Cardiac muscle cell (in vitro differentiated cells and primary cell): ENCODE measurements around the gene CFAP65. TPM values are rescaled to one million over a fixed set of nuclear protein-coding genes. Genes with fewer than 3 reads are reported as not detected.

ENCODE experiments used
- DNase-seq, 2 donors: peaks; one replicate each; pipeline versions ENCODE4 v3.0.0 to v3.0.0-alpha.2; 2010 to 2017; ENCODE audit warnings: low read depth in 1 of 2, low spot score in 1 of 2
- H3K27ac ChIP-seq: fragments of 200-600 bp; sonication (generic); 2 replicates; pipeline ENCODE4 v1.5.1; 2016
- H3K27me3 ChIP-seq: fragments of 200-600 bp; sonication (generic); 2 replicates; pipeline ENCODE4 v1.6.0; 2016; ENCODE audit warnings: control low read depth
- H3K36me3 ChIP-seq: fragments of 200-600 bp; sonication (generic); 2 replicates; pipeline ENCODE4 v1.5.1; 2016; ENCODE audit warnings: control low read depth
- H3K4me1 ChIP-seq: fragments of 200-600 bp; sonication (generic); 2 replicates; pipeline ENCODE4 v1.8.1; 2017; ENCODE audit warnings: low read depth, mild to moderate bottlenecking, mixed run types
- H3K4me3 ChIP-seq: fragments of 200-600 bp; sonication (generic); 2 replicates; pipeline ENCODE4 v1.5.1; 2016; ENCODE audit warnings: mild to moderate bottlenecking
- H3K9me3 ChIP-seq: fragments of 200-600 bp; sonication (generic); 2 replicates; pipeline ENCODE4 v1.5.1; 2017; ENCODE audit warnings: low read depth, mild to moderate bottlenecking, control low read depth
- CTCF ChIP-seq: IDR thresholded peaks from 2 replicates; pipeline ENCODE4 v1.5.1; 2012; ENCODE audit warnings: low read depth, mild to moderate bottlenecking, low read length
- polyA plus RNA-seq: library from polyadenylated mRNA; unstranded; fragments of >200 nt; fragmentation: Nextera tagmentation; extraction: Ambion mirVana; gene quantifications from 2 replicates; pipeline ENCODE4 v1.2.1, GENCODE V29; 2016
- total RNA-seq: library from RNA; depleted of rRNA; stranded (reverse); fragments of >200 nt; gene quantifications from 2 replicates; pipeline ENCODE4 v1.2.3, GENCODE V29; 2016

Gene CFAP65
- total RNA-seq: 0.07 and 2.2 TPM in 2 replicates
- polyA plus RNA-seq: 0.12 and 0.45 TPM in 2 replicates

- peak within 1 kb of the TSS; percentile 37 for H3K4me3 ChIP-seq
- no peak for TF ChIP-seq CTCF
Observed at GRCh38 chr2:219041252-219041651, at the start of gene CFAP65. Gene CFAP65, minus strand, starts transcription at chr2:219041516. Its CDS starts 2,468 bp downstream, at chr2:219039048.

GRCh38 chr2:219090436-219091299 is 49.4 kb upstream of the CFAP65 start:
- H3K9me3 ChIP-seq: no peaks in the 10 kb centered on the region
- no peak for DNase-seq

More at GRCh38 chr2:219041252-219041651, at the start of gene CFAP65:
- Histone ChIP-seq H3K27ac (no peak within 1 kb of the TSS), H3K4me1 (no peaks in the 10 kb centered on the region), H3K36me3 (no peaks in the 10 kb centered on the region), H3K9me3 (no peaks in the 10 kb centered on the region), H3K27me3 (peaks cover 80% of the 10 kb centered on the region)
- DNase-seq: peak; percentile 69 to 74

GRCh38 chr2:219089330-219089729 is 48.0 kb upstream of the CFAP65 start:
- H3K36me3 ChIP-seq: no peaks in the 10 kb centered on the region
- H3K9me3 ChIP-seq: no peaks in the 10 kb centered on the region
- TF ChIP-seq CTCF: no peak
- H3K27me3 ChIP-seq: no peaks in the 10 kb centered on the region
- no peak overlapping the region for H3K4me3 ChIP-seq
- no peak overlapping the region for H3K27ac ChIP-seq
- no peak for DNase-seq
- peaks cover 12% of the 10 kb centered on the region for H3K4me1 ChIP-seq

More at GRCh38 chr2:219090436-219091299, 49.4 kb upstream of the CFAP65 start:
- no peak for TF ChIP-seq CTCF
- no peak overlapping the region for H3K4me3 ChIP-seq
- H3K36me3 ChIP-seq: no peaks in the 10 kb centered on the region
- no peak overlapping the region for H3K27ac ChIP-seq
- no peaks in the 10 kb centered on the region for H3K27me3 ChIP-seq
- H3K4me1 ChIP-seq: peaks cover 12% of the 10 kb centered on the region

- H3K4me3 ChIP-seq: no peak overlapping the region
- TF ChIP-seq CTCF: no peak
- no peak for DNase-seq
Observed at GRCh38 chr2:219087848-219088247, 46.5 kb upstream of the CFAP65 start.

GRCh38 chr2:219087361-219087760 is 46.0 kb upstream of the CFAP65 start:
- H3K9me3 ChIP-seq: no peaks in the 10 kb centered on the region
- peak in 1 of 2 donors; percentile 13 for DNase-seq
- H3K36me3 ChIP-seq: no peaks in the 10 kb centered on the region
- H3K4me1 ChIP-seq: peaks cover 12% of the 10 kb centered on the region
- no peak overlapping the region for H3K4me3 ChIP-seq
- H3K27ac ChIP-seq: no peak overlapping the region
- no peaks in the 10 kb centered on the region for H3K27me3 ChIP-seq
- no peak for TF ChIP-seq CTCF

More at GRCh38 chr2:219087848-219088247, 46.5 kb upstream of the CFAP65 start:
- Histone ChIP-seq H3K27me3 (no peaks in the 10 kb centered on the region), H3K36me3 (no peaks in the 10 kb centered on the region), H3K4me1 (peaks cover 12% of the 10 kb centered on the region), H3K27ac (no peak overlapping the region), H3K9me3 (no peaks in the 10 kb centered on the region)
